Large intestine (tissue), 3 donors: Measurements from ENCODE around the gene ZCCHC24. TPM values are rescaled to one million over a fixed set of nuclear protein-coding genes. Genes with fewer than 3 reads are reported as not detected.
A peak's percentile ranks its signal among the peaks of the same experiment; 100 is the strongest.

ENCODE experiments used
- DNase-seq, 2 donors: peaks; one replicate each; pipeline versions ENCODE4 v3.0.0 to v3.0.0-alpha.2; 2013
- H3K27ac ChIP-seq: one replicate; pipeline ENCODE4 v1.5.1; 2013; ENCODE audit warnings: low read length
- H3K27me3 ChIP-seq: 2 replicates; pipeline ENCODE4 v1.6.1; 2013; ENCODE audit warnings: low read length; ENCODE audit not compliant: control insufficient read depth, insufficient read depth
- H3K36me3 ChIP-seq: 2 replicates; pipeline ENCODE4 v1.6.1; 2013; ENCODE audit warnings: low read length; ENCODE audit not compliant: control insufficient read depth, insufficient read depth
- H3K4me1 ChIP-seq: one replicate; pipeline ENCODE4 v1.6.1; 2013; ENCODE audit warnings: low read length; ENCODE audit not compliant: control insufficient read depth, insufficient read depth
- H3K4me3 ChIP-seq: one replicate; pipeline ENCODE4 v1.5.1; 2013; ENCODE audit warnings: low read length
- H3K9me3 ChIP-seq: one replicate; pipeline ENCODE4 v1.6.1; 2013; ENCODE audit warnings: mild to moderate bottlenecking, low read depth, low read length, moderate library complexity; ENCODE audit not compliant: control insufficient read depth
- WGBS: methylation state at CpG from one replicate; pipeline ENCODE4 v1.1.5; 2013; ENCODE audit warnings: low lambda C conversion rate; ENCODE audit not compliant: insufficient coverage; 5-methylcytosine and 5-hydroxymethylcytosine counted together
- polyA plus RNA-seq: library from polyadenylated mRNA; unstranded; fragments of 120-200 nt; gene quantifications from one replicate; pipeline ENCODE4 v1.2.1, GENCODE V29; 2013

The ZCCHC24 gene
- polyA plus RNA-seq, 1 donor = 23.8 TPM

DNA sequence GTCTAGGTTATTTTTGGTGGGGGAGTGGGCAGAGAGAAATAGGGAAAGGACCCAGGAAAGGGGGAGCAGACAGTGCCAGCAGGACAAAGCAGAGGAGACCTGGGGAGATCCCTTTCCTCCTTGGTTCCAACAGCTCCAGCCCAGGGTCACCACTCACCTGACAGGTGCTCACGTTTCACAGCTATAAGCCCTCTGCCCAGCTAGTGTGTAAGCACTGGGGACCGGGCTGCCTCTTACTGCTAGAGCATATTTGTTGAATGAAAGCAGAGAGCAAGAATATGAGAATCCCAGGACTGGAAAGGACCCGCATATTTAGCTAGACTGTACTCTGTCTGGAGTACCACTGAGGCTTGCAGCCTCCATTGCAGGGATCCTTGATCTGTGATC lies 6.7 kb downstream of the ZCCHC24 start:
- no peak for DNase-seq
- H3K27me3 ChIP-seq = peaks cover 2% of the 10 kb centered on the region
- peaks cover 4% of the 10 kb centered on the region for H3K36me3 ChIP-seq
- peaks cover 20% of the 10 kb centered on the region for H3K4me1 ChIP-seq
- no peaks in the 10 kb centered on the region for H3K9me3 ChIP-seq
- H3K4me3 ChIP-seq = no peak overlapping the region
- WGBS = no CpG with 5 or more reads among the region's 3 CpGs
- H3K27ac ChIP-seq = no peak overlapping the region

DNA sequence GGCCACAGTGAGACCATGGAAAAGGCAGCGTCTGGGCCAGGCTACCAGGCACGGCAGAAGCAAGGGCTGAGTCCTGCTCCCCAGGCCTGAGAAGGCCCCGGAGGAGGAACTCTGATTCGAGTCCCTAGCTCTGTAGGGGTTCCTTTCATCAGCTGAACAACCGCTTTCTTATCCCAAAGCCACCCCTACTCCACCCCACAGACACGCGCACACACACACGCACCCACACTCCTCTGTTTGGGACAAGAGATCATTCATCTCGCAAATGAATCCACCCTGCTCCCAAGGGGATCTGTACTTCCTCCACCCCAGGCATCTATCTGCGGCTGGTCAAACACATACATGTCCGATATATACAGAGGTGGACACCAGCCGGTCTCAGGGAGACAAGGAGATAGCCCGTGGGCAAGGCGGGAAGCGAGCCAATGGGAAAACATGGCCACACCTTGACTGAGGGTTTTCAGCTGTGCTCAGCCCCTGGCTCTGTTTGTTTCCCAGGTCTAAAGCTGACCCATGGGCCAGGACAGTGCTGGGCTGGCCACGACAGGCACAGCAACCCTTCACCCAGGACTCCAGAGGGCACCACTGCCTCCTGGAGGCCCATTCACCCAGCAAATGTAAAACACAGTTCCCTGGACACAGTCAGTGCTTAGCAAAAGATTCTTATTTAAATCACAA lies 7.3 kb downstream of the ZCCHC24 start:
- H3K4me3 ChIP-seq = no peak overlapping the region
- H3K9me3 ChIP-seq = no peaks in the 10 kb centered on the region
- peaks cover 4% of the 10 kb centered on the region for H3K36me3 ChIP-seq
- no peak overlapping the region for H3K27ac ChIP-seq
- H3K27me3 ChIP-seq = no peaks in the 10 kb centered on the region
- no peak for DNase-seq
- H3K4me1 ChIP-seq = peaks cover 15% of the 10 kb centered on the region
- WGBS = no CpG with 5 or more reads among the region's 16 CpGs

DNA sequence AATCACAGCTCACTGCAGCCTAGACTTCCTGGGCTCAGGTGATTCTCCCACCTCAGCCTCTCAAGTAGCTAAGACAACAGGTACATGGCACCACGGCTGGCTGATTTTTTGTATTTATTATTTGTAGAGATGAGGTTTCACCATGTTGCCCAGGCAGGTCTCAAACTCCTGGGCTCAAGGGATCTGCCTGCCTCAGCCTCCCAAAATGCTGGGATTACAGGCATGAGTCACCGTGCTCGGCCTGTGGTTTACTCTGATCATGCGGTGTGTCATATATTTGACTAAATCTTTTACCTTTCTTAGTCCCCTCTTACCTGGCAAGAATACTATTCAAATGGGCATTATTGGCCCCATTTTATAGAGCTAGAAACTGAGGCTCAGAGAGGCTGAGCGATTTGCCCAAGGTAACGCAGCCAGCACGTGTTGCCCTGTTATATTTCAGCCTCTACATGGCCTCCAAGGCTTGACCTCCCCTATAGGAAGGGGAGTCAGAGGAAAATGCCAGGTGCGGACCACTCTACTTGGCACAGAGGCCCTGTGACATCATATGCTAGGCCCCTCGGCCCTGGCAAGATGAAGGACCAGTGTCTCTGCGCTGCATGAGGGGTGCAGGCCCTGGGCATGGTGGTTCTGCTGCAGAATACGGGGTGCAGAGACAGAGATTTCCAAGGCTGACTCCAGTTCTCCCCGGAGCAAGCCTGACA lies 8.2 kb downstream of the ZCCHC24 start:
- no peak for DNase-seq
- no peak overlapping the region for H3K27ac ChIP-seq
- H3K9me3 ChIP-seq = no peaks in the 10 kb centered on the region
- H3K4me1 ChIP-seq = peaks cover 15% of the 10 kb centered on the region
- WGBS = no CpG with 5 or more reads among the region's 12 CpGs
- peaks cover 4% of the 10 kb centered on the region for H3K36me3 ChIP-seq
- no peaks in the 10 kb centered on the region for H3K27me3 ChIP-seq
- no peak overlapping the region for H3K4me3 ChIP-seq

DNA sequence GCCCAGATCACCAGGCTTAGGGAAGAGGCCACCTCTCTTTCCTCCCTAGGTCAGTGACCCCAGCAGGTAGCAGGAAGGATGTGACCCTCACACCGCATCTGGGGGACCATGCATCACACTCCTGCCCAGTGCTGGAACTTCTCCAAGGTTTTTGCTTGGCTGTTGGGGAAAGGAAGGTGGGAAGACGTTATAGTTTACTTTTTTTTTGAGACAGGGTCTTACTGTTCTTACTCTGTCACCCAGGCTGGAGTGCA lies 8.6 kb downstream of the ZCCHC24 start:
- H3K36me3 ChIP-seq = peaks cover 7% of the 10 kb centered on the region
- peaks cover 20% of the 10 kb centered on the region for H3K4me1 ChIP-seq
- H3K27me3 ChIP-seq = no peaks in the 10 kb centered on the region
- DNase-seq = no peak
- H3K9me3 ChIP-seq = no peaks in the 10 kb centered on the region
- H3K27ac ChIP-seq = no peak overlapping the region
- WGBS = no CpG with 5 or more reads among the region's 2 CpGs
- no peak overlapping the region for H3K4me3 ChIP-seq

DNA sequence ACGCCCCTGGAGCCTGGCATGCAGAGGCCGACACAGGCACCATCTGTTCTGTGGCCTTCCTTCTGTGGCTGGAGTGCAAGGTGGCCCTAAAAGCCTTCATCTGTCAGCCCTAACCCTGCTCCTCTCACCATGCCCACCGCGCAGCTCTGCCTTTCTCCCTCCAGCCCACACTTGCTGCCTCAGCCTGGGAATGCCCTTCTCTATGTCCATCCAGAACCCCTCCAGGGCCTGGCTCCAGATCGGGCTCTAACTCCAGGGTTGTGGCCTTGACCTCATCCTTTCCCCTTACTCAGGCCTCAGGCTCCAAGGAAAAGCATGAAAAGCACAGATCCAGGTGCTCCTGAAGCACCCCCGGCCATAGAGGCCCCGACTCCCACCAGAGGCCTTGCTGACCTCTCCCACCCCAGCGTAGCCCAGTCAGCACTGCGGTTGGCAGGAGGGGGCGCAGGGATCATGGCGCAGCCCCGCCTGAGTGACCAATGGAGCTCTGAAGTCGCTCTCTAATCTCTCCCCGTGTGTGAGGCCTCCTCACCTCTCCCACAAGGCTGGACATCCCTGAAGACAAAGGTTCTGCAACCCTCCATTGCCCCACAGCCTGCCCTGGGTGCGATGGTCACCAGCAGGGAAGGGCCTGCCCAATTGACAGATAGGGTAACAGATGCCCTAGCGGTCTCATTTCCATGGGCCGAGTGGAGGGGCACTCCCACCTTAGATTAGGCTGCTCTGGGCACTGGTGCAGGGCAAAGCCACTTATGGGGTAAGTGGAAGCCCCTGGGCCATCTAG lies 9.2 kb downstream of the ZCCHC24 start:
- no CpG with 5 or more reads among the region's 17 CpGs for WGBS
- Histone ChIP-seq H3K4me1 (peaks cover 23% of the 10 kb centered on the region), H3K9me3 (no peaks in the 10 kb centered on the region), H3K4me3 (no peak overlapping the region), H3K27ac (no peak overlapping the region), H3K36me3 (peaks cover 8% of the 10 kb centered on the region), H3K27me3 (no peaks in the 10 kb centered on the region)
- no peak for DNase-seq

DNA sequence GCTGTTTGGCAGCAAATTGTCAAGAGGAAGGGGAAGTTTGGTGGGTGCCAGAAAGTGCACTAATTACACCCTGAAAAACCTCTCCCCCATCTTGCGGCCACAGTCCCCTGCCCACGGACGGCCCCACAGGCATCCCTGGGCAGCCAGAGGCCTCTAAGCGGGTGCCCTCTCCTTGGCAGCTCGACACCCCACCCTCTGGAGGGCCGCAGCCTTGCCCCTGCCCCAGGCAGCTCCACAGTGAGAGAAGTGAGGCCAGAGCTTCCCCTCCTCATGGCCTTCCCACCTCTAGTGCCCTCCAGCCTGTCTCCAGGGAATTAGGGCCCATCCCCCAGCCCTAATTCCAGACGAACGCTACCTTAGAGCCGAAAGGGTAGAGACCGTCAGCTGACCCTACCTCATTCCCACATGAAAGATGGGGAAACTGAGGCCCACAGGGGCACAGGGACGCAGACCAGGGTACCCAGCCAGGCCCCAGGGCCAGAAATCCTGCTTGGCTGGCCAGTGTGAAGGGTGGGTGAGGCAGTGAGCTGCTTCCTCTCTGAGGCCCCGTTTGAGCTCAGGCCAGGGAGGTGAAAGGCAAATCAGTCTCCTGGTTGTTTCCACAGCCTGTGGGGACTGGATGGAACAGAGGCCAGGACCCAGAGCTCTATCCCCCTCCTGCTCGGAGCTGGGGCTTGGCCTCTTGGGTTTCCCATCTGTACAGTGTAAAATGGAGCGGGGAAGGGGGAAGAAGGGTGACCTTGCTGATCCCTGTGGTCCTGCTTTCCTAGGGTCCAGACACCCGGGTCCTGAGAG lies 10.0 kb downstream of the ZCCHC24 start:
- DNase-seq = no peak

DNA sequence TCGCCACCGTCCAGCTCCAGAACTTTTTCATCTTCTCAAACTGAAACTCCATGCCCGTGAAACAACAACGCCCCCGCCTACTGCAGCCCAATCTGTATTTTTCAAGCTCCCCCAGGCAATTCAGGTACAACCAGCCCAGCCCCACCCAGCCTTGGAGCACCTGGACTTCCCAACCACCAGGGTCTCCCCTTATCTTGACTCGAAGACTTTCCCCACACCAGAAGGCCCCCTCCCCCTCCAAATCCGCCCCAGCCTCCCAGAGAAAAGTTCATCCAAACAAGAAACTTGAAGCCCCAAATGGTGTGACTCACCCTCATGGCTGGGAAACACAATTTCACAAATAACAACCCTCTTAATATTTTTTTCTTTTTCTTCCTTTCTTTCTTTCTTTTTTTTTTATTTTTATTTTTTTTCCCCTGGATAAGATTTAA lies 10.6 kb downstream of the ZCCHC24 start:
- Histone ChIP-seq H3K36me3 (peaks cover 9% of the 10 kb centered on the region), H3K9me3 (no peaks in the 10 kb centered on the region), H3K27me3 (no peaks in the 10 kb centered on the region), H3K4me3 (no peak overlapping the region), H3K4me1 (peaks cover 36% of the 10 kb centered on the region), H3K27ac (peak overlapping the region; percentile 36)
- no CpG with 5 or more reads among the region's 7 CpGs for WGBS
- DNase-seq = no peak

More for the DNA sequence above, 10.0 kb downstream of the ZCCHC24 start:
- peak overlapping the region; percentile 36 for H3K27ac ChIP-seq
- H3K4me1 ChIP-seq = peaks cover 30% of the 10 kb centered on the region
- no peaks in the 10 kb centered on the region for H3K9me3 ChIP-seq
- no peaks in the 10 kb centered on the region for H3K27me3 ChIP-seq
- WGBS = no CpG with 5 or more reads among the region's 15 CpGs
- no peak overlapping the region for H3K4me3 ChIP-seq
- peaks cover 8% of the 10 kb centered on the region for H3K36me3 ChIP-seq

DNA sequence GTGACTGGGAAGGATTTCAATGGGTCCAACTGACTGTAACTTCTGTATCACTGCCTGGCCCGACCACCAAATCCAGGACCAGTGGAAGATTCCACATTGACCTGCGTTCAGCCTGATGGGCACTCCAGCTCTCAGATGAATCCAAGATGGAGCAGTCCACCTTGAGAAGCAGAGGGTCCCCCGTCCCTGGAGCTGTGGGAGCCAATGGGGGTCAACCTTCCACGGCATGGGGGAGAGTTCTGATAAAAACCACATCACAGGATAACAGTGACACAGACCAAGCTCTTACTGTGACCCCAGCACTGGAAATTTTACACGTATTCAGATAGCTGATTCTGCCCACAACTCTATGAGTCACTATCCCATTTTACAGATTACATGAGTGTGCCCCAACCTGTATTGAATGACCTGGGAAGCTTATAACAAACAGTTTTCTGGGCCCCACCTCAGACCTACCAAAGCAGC lies 11.2 kb downstream of the ZCCHC24 start:
- Histone ChIP-seq H3K9me3 (no peaks in the 10 kb centered on the region), H3K36me3 (peaks cover 10% of the 10 kb centered on the region), H3K4me3 (no peak overlapping the region), H3K27me3 (no peaks in the 10 kb centered on the region), H3K4me1 (peaks cover 39% of the 10 kb centered on the region), H3K27ac (no peak overlapping the region)
- no peak for DNase-seq
- no CpG with 5 or more reads among the region's 5 CpGs for WGBS

DNA sequence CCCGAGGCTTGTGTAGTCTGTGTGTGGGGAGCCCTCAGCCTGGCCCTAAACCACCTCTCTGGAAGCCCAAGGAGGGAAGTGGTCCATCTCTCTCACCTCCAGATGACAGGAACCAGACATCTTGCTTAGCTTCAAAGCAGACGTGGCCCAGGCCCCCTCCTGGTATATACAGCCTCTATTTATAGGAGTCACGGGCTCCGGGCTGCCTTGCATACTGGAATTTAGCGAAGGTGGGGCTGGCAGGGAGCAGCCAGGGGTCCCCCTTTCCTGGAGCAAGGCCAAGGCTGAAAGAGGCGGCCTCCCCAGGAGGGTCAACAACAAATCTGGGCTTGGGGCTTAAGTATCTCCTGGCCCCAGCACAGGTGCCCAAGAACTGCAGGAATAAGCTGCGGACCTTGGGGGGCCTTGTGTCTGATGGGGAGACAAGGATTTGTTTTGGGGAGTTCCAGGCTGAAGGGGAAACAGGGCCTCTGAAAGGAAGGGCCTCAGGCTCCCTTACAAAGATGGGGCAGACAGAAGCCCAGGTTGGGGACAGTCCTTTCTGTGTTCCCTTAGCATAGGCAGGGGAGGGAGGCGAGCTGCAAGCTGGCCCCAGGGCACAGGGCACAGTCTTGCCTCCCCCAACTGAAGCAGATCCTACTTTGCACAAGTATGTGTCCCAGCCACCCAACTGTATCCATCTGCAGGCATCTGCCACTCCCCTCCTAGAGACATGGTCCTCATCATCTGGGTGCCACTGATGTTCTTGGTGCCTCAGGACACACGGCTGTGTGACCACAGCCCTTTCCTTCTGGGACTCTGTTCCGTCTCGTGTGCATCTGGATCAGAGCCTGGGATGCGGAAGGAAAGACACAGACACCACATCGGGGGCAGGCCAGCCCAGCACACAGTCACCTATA lies 11.9 kb downstream of the ZCCHC24 start:
- Histone ChIP-seq H3K27ac (no peak overlapping the region), H3K9me3 (no peaks in the 10 kb centered on the region), H3K4me1 (peaks cover 39% of the 10 kb centered on the region), H3K27me3 (no peaks in the 10 kb centered on the region), H3K4me3 (no peak overlapping the region), H3K36me3 (peaks cover 10% of the 10 kb centered on the region)
- WGBS = no CpG with 5 or more reads among the region's 13 CpGs
- no peak for DNase-seq
